Endothelial cell of hepatic sinusoid (primary cell): ENCODE data around the gene ZC3H14.

Experiments
- in situ Hi-C: cut with HindIII; loops from 2 replicates; pipeline ENCODE4 v1.10.0; 2017; ENCODE audit warnings: low sequenced_read_pairs

The ZC3H14 gene

DNA sequence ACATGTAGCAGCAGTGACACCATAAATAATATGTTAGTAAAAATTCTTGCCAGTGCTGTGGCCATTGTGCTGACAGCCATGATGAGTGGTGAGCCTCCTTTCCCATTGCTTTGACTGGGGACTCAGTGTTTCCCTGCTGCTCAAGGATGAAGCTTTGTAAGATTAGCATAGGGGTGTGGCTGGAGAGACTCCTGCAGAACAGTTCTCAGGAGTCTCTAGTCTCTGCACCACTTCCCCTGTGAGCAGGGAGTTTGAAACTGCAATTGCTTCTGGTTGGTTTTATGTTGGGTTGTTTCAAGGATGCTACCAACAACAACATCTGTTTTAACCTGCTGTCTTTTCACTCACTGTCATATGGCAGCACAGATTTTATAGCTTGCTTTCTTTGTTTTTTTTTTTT, 41.4 kb downstream of the ZC3H14 start:
- in situ Hi-C loops = loop anchor here (5.0 kb wide), 1 partner anchor 33 kb away; no protein-coding TSS in a partner anchor

DNA sequence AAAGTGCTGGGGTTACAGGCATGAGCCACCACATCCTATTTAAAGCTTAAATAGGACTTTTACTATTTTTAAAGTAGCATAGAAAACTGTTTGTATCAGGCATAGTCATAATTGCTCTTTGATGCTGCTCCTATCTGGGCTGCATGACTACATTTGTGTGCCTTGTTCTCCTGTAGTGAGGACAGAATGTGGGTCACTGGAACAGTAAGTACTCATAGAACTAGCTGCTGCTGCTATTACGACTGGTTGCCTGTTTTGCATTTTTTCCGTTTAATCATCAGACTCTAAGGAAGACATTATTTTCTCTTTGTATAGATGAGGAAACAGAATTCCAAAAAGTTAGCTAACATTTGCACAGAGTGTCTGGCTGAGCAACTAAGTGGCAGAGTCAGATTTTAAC, 42.8 kb downstream of the ZC3H14 start:
- in situ Hi-C loops = no loop called here

DNA sequence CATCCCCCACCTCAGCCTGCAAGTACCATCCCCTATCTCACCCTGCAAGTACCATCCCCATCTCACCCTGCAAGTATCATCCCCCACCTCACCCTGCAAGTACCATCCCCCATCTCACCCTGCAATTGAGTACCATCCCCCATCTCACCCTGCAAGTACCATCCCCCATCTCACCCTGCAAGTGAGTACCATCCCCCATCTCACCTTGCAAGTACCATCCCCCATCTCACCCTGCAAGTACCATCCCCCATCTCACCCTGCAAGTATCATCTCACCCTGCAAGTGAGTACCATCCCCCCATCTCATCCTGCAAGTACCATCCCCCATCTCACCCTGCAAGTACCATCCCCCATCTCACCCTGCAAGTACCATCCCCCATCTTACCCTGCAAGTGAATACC, 45.0 kb downstream of the ZC3H14 start:
- in situ Hi-C loops = no loop called here

DNA sequence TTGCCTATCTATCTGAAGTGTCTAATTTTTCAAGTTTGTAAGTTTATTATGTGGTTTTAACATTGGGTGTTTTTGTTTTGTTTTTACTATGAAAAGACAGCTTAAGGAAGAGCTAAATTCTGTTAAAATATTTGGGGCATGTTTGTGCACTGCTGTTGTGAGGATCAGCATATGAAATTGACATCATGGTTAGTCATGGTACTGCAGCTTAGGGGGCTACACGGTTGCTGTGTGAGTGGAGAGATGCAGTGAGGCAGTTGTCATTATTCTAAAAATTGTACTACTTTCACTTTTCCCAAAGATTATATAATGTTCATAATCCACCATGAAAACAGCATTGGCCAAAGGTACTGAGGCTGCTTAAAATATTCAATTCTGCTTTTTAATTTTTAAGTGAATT, 49.0 kb downstream of the ZC3H14 start:
- in situ Hi-C loops = loop anchor here (5.0 kb wide), 1 partner anchor 55 kb away; the partner anchor contains the start of gene PTPN21

DNA sequence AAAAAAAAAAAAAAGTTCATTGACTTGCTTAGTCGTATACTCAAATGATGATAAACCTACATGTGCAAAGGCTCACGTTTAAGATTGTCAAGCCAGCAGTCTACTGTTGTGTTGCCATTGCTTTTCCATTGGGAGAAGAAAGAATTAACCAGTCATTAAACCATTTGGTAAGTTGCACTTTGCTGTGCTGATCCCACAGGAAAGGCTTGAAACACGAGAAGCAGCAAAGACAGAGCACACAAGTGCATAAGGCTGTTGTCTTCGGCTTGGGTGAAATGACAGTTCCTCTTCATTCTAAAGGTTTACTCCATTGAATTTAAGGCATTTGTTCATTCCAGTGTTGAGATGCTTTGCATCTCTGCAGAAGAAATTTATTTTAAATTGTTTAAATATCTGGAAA, 50.1 kb downstream of the ZC3H14 start:
- in situ Hi-C loops = loop anchor here (5.0 kb wide), 1 partner anchor 56 kb away; the partner anchor contains the start of gene PTPN21

DNA sequence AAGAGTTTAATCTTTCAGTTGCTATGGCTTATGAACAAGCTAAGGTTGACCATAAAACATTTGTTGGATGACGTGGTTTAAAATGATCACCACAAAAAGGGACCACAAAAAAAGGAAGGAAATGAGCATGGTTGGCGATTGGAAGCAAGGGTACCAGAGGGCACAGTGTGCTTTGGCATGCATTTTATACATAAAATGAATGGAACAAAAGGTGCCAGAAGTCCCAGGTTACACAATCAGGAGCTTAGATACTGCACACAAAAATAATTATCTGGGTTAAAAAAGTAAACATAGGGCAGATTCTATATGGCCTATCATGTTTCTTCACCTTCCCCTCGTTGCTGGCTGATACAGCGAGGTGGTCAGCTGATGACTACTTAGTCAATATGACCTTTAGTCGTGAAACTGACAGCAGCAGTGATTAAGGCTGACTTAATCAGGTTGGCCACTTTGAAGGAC, 50.7 kb downstream of the ZC3H14 start:
- in situ Hi-C loops = loop anchor here (5.0 kb wide), 1 partner anchor 56 kb away; the partner anchor contains the start of gene PTPN21

DNA sequence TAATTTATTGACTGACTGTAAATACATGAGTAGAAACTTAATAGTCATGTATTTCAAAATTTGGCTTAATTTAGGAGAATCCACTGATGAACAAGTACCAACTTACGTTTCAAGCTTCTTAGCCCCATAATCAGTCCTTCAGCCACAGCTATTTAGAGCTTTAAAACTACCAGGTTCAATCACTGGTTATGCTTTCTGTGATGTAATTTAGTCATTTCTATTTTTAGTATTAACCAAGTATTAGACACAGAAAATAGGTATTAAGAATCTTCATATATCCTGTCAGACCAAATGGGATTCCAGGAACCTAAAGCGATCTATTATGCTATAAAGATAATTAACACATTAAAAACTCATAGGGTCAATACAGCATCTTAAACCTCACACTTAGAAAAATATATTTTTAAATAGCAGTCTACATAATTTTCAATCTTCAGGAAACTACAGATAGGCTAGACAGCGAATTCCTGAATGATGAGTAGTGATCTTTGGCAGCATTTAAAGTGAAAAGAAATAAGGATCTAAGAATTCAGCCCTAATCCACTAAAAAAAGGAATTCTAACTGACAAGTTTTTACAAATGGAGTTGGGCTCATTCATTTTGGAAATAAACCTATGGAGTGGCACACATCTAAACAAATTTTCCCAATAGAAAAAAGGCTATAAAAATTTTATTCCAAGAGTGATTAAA, 51.5 kb downstream of the ZC3H14 start:
- in situ Hi-C loops = loop anchor here (5.0 kb wide), 1 partner anchor 57 kb away; the partner anchor contains the start of gene PTPN21

DNA sequence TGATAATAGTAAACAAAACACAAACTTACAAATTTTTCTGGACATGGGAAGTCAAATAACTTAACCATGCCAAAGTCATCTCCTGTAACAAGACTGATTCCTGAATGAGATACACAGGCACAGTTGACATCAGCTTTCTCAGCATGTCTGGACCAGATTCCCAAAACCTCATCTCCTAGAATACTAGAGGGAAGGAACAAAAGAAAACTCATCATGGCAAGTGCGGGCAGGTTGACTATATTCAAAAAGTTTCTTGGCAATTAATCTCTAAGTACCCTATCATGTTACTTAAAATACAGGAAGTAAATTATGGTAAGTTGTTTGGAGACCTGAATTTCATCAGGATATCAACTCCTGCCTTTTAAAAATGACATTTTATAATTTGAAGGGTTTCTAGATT, 53.9 kb downstream of the ZC3H14 start:
- in situ Hi-C loops = no loop called here

DNA sequence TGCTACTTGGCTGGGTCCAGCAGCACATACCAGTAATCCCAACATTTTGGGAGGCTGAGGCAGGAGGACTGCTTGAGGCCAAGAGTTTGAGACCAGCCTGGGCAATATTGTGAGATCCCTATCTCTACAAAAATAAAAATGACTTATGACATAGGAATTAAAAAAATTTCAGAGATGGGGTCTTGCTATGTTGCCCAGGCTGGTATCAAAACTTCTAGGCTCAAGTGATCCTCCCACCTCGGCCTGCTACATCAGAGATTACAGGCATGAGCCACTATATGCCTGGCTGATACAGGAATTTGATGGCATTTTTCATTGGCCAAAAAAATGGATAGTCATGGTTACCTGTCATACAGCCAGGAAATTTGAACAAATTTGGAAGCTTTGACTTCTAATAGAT, 54.6 kb downstream of the ZC3H14 start:
- in situ Hi-C loops = no loop called here

DNA sequence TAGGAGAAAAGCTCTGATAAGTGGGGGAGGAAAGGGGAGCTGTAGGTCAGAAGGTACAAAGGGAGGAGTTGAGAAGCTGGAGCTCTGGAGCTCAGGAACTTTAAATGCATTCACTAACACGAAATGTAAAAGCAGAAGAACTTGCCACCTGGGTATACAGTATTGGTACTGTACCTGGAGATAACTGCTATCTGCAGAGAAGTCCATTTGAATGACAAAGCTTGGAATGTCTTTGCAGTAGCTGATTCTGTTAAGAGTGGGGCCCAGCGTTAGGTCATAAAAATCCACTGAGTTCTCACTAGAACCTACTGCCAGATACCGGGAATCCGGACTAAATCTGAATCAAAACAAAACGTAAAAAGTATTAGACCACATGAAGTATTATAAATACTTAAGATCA, 55.6 kb downstream of the ZC3H14 start:
- in situ Hi-C loops = no loop called here

DNA sequence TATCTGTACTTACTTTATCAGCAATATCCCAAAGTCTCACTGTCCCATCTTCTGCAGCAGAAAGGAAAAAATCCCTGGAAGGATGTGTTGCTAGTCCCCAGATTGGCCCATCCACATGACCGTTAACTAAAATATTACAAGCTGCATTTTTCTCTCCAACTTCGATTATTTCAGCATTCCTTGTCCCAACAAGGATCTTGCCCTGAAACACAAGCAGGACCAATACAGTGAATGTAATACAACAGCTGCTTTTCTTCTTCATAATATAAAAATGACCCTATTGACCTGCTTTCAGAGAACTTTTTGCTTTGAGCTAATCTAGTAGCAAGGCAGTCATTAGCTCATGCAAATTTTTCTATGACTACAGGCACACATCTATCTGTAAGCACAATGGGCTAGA, 58.3 kb downstream of the ZC3H14 start:
- in situ Hi-C loops = no loop called here

DNA sequence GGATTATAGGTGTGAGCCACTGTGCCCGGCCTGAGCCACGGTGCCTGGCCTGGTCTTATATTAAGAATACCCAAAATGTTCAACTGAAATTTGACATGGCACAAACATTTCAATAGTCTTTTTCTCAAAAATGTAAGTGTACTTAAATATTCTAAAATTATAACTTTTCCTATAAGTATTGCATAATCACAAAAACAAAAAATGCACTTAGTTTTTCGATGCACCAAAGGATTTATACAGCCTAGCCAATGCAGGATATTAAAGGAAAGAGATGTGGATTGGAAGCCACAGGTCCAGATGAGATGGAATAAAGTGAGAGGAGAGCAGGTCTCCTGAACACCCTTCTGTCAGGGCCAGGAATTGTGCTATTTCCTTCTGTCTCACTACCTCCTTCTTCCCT, 62.8 kb downstream of the ZC3H14 start:
- in situ Hi-C loops = no loop called here

DNA sequence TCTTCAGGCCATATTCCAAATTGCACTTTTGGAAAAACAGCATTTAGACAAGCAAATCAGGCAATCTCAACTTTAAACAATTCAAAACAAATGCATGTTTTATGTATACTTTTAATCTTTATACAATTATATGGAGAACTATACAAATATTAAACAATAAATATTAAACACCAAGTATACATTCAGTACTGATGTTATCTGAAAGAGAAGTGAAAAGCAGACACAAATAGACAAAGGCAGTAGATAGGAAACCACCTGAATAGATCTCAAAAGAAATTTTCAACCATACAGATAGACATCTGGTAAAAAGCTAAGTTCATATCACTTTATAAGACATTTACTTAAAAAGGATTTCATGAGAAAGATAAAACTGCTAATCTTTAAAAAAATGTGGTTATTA, 65.2 kb downstream of the ZC3H14 start:
- in situ Hi-C loops = no loop called here

DNA sequence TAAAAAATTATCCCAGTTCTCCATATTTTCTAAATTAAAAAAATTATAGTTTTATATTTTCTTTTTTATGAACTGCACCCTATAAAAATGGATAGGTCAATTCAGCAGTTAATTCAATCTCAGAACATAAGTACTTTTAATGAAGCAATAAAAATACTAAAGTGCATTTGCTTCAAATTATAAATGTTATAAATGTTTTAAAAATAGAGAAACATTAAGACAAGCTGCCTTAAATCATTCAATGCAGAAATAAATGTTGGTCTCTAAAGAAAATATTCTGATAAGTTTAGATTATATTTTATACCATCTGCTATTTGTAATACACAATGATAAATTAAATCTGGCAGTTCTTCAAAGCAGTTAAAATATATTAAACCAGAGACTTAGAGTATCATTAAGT, 65.6 kb downstream of the ZC3H14 start:
- in situ Hi-C loops = no loop called here

DNA sequence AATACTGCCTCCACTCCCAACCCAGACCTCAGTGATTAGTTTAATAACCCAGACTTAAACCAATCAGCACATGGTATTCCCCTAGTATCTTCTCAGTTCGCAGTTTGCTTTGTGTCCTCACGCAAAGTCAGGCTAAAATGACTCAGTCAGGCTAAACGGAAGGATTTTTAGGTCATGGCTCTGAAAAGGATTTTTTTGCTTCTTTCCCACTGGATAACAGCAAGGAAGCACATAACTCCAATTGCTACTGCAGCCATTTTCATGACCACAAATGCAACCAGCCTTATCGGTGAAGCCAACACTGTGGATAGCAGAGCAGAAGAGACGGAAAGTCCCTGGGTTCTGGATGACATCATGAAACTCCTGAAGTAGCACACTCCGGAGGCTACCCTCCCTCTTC, 67.7 kb downstream of the ZC3H14 start:
- in situ Hi-C loops = no loop called here

DNA sequence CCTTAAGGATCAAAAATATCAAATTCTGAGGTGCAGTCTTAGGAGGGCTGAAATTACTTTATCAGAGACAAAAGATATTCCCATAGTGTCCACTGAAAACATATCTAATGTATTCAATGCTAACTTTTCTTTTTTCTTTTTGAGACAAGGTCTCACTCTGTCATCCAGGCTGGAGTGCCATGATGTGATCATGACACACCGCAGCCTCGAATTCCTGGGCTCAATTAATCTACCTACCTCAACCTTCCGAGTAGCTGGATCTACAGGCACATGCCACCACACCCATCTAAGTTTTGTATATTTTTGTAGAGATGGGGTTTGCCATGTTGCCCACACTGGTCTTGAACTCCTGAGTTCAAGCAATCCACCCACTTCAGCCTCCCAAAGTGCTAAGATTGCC, 68.3 kb downstream of the ZC3H14 start:
- in situ Hi-C loops = no loop called here

DNA sequence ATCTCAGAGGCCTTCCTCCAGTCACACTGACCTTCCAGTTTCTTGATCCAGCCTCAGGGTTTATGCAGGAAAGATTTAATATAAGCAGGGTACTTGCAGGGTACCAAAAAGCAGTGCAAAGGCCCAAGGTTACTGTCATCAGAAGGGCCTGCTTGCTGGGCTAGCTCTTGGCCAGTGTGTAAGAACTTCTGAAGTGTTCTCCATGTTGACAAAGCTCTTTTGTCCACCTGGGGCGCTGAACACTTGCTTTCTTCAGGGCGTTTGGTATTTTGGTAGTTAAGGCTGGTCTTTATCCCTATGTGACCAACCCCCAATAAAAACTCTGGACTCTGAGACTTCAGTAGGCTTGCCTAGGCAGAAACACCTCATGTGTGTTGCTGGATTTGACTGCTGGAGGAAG, 69.7 kb downstream of the ZC3H14 start:
- in situ Hi-C loops = no loop called here

DNA sequence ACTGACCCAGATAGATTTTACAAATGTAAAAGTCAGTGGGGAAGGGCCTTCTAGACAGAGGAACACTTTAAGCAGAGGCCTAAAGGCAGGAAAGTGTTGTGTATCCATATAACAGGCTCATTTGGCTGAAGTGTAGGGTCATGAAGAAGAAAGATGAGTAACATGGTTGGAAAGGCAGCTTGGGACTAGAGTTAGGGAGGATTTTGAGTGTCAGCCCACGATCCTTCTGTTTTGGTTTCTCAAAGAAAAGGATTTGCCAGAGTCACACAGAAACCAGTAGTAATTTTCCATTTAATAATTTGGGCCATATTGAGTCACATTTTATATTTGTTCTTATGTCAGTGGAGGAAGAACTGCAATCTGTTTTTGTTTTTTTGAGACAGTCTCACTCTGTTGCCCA, 76.4 kb downstream of the ZC3H14 start:
- in situ Hi-C loops = loop anchor here (5.0 kb wide), 1 partner anchor 37 kb away; no protein-coding TSS in a partner anchor

DNA sequence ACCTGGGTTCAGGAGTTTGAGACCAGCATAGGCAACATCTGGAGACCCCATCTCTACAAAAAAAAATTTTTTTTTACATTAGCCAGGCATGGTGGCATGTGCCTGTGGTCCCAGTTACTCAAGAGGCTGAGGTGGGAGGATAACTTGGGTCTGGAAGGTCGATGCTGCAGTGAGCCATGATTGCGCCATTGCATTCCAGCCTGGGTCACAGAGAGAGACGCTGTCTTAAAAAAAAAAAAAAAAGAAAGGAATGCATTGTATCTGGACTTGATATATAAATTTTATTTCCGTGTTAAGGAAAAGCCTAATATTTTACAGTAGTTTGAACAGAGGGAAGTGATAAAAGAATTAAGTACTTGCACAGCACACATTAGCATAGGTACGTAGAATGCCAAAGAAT, 97.2 kb downstream of the ZC3H14 start:
- in situ Hi-C loops = no loop called here

DNA sequence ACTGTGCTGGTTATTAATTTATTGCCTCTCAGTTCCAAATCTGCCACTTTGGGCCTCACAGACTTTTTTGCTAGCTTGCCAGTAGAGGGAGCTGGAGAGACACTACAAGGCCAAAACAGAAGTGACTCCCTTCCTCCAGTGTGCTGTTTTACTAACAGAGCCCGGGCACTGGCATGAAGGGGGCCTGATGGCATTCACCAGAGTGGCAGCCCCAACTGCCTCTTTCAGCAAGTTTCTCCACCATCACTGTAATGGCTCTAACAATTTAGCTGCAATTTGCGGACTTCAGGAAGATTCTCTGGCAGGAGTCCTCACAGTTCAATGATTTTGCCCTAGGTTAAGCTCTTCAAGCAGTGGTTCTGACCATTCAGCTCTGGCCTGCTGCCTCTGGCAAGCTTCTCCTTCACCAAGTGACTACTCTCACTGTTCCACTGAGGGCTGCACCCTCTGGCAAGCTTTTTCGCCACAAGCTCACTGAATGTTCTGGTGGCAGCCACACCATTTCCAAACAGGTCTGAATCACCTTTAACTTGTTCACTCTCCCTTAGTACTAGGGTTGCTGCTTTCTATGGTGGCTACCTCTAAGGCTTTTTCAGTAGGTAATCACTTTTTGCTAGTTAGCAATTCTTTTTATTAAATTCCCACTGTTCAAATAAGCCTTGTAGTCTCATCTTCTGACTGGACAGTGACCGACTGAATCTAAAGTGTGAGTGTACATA, 104.9 kb downstream of the ZC3H14 start:
- in situ Hi-C loops = no loop called here

DNA sequence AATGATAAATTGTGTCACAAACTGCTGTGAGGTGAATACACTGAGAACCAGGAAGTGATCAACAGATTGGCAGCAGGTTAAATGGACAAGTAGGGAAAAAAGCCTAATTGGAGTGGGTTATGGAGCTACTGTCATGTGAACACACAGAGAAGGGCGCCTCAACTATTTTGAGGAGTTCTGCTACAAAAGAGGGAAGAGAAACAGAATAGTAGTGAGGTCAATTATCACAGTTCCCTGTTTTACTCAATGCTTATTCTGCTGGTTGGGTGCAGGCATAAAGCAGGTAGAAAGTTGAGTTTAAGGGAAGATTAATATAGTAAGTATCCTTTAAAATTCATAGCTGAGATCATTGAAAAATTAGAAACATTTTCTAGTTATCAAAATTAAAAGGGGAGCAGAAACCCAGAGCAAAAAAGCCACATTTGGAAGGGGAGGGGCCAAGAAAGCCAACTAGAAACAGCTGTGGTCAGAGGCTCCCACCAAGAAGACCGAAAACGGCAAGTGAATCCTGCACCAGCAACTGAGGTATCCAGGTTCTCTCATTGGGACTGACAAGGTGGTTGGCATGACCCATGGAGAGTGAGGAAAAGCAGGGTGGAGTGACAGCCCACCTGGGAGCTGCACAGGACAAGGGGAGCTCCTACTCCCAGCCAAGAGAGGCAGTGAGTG, 105.7 kb downstream of the ZC3H14 start:
- in situ Hi-C loops = no loop called here

DNA sequence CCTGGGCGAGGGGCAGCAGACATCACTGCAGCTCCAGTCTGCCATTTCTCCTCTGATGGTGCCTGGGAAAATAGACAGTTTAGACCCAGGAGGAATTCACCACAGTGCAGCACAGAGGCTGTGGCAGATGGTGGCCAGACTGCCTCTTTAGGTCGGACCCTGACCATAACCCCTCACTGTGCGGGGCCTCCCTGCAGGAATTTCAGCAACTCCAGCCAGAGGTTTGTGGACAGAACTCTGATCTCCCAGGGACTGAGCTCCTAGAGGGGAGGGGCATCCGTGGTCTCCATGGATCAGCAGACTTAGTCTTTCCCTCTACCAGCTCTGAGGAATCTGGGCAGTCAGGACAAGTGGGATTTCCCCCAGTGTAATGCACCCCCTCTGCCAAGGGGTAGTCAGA, 106.5 kb downstream of the ZC3H14 start:
- in situ Hi-C loops = no loop called here
